GM18873 (cell line): ENCODE results near the gene FN3KRP.
A peak's percentile ranks its signal among the peaks of the same experiment; 100 is the strongest.
"Not testable (repeated sequence)": the region's sequence is repeated elsewhere in the genome, so short reads cannot be mapped to it uniquely, and the experiment has no call there.

Experiments used
- ATAC-seq: cut with Tn5 transposase; IDR thresholded peaks from one replicate; pipeline ENCODE4 v1.9.1; 2021; ENCODE audit warnings: mild to moderate bottlenecking, moderate library complexity, moderate number of reproducible peaks; ENCODE audit not compliant: unreplicated experiment, low FRiP score

The FN3KRP gene

DNA sequence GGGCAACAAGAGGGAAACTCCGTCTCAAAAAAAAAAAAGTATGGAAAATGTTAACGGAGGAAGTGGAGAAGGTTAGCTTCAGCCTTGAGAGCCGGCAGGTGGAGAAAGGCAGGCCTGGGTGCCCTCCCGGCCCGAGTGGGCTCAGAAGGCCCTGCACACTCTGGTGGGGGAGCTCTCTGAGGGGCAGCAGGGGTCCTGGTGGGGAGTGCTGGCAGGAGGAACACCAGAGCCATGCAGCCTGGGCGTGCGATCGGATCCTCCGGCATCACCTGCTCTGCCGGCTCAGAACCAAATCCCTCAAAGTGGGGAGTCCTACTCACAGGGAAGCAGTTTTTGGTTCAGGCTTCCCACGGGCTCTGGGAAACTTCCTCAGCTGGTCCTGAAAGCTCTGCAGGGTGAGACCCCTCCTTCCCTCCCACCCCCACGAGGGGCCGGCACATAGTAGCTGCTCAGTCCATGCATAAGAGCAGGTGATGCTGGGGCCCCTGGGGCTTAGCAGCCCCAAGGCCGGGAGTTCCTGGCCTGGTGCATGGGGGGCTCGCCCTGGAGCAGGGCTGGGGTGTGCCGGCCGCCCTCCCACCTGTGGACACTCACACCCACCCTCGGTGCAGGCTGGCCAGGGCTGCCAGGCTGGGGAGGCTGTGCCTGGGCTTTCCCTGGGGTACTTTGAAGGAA, 20.1 kb downstream of the FN3KRP start:
- ATAC-seq: no peak

DNA sequence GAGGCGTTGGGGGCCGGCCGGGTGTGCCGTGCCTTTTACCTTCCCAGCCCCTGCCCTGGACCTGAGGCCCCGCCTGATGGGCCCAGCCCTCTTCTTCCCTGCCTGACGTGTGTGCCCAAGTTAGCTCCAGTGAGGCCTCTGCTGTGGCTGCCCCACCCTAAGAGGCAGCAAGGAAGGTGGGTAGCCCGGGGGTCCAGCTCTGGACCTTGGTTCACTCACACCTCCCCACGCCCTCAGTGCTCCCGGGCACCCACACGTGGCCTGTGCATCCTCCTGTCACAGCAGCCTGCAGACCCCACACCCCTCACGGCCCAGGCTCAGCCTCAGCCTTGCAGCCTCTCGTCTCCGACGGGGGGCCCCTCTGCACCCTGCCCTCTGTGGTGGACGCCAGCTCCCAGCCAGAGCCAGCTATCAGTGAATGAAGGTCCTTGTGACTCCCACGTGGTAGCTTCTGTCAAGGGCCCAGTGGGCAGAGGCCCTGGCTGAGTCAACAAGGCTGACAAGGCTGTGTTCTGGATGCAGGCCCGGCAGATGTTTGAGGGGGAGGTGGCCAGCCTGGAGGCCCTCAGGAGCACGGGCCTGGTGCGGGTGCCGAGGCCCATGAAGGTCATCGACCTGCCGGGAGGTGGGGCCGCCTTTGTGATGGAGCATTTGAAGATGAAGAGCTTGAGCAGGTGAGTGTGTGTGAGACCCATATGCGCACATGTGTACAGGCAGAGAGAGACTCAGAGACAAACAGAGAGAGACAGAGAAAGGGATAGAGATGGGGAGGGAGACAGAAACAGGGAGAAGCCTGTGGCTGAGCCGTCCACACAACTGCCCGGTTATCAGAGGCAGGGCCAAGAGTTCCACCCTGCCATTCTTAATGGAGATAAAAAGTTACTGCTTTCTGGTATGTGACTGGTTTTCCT, 21.7 kb downstream of the FN3KRP start:
- ATAC-seq: no peak

DNA sequence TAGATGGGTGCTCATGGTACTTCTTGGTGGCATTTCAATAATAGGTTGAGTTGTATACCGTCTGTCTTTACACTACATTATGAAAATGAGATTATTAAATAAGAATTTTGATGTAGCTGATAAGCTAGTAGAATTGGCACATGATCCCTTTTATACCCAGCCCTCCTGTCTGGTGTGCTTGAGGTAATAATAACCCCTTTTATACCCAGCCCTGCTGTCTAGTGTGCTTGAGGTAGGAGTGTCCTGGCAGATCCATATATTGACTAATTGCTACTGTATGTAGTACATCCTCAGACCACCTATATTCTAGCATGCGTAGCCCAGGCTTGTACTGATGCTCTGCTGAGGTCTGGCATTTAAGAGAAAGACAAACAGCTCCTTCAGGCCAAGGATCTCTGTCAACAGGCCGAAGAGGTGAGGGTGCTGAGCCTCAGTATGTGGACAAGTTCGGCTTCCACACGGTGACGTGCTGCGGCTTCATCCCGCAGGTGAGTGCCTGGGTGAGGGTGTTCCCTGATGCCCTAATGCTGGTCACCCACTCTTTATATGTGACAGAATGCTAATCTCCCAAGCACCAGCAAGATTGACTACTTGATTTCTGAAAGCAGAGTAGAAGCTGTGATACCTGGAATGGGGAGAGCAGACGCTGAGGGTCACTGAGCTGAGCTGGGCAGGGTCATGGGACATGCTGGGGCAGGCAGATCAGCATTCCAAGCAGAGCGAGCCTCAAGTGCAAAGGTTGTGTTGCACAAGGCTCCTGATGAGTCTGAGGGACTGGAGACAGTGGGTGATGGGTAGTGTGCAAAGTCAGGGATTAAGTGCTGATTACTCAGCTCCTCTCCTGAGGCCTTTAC, 24.6 kb downstream of the FN3KRP start:
- no peak for ATAC-seq

DNA sequence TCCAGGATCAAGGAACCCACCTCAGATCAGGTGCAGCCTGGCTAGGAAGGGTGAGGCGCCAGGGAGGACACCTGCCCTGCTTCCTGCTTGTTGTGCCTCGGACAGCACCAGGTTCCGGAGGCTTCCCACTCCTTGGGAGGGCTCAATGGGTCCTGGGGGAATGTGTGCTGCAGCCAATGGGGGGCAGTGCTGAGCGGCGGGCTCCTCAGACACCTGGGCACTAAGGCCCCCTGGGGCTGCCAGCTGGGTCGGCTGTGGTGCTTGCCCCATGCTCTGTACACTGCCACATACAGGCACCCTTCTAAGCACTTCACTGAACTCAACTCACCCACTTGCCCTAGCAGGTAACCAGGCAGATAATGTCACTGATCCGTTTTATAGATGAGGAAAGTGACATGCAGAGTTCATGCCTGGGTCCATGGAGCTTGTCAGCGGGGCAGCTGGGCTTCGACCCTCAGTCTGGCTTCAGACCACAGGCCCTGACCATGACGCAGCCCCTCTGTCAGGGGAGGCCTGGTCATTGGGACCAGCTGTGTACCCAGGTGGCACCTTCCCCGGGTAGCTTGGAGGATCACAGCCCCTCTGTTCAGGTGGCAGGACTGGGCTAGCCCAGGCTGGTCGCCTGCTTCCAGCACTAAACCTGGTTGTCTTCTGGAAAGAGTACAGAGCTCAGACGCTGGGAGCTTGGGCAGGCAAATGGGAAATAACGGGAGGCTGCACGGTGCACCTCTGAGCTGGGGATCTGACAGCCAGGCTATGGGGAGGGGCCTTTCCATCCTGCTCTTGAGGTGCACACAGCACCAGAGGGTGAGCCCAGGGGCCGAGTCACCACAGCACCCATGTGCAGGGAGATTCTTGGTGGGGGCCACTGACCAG, 27.1 kb downstream of the FN3KRP start:
- ATAC-seq: no peak

DNA sequence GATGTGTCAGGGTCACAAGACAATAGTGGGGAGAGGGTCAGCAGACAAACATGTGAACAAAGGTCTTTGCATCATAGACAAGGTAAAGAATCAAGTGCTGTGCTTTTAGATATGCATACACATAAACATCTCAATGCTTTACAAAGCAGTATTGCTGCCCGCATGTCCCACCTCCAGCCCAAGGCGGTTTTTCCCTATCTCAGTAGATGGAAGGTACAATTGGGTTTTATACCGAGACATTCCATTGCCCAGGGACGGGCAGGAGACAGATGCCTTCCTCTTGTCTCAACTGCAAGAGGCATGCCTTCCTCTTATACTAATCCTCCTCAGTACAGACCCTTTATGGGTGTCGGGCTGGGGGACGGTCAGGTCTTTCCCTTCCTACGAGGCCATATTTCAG, 28.2 kb downstream of the FN3KRP start:
- not testable (repeated sequence) for ATAC-seq

DNA sequence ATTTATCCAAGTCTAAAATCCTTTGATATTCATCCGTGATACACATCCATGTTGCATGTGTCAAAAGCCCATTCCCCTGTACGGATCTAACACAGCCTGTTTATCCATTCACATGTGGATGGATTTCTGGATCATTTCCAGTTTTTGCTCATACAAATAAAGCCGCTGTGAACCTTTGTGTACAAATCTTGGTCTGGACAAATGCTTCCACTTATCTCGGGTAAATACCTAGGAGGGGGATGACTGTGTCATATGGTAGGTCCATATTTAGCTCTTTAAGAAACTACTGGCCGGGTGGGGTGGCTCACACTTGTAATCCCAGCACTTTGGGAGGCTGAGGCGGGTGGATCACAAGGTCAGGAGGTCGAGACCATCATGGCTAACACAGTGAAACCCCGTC, 29.0 kb downstream of the FN3KRP start:
- ATAC-seq: no peak

DNA sequence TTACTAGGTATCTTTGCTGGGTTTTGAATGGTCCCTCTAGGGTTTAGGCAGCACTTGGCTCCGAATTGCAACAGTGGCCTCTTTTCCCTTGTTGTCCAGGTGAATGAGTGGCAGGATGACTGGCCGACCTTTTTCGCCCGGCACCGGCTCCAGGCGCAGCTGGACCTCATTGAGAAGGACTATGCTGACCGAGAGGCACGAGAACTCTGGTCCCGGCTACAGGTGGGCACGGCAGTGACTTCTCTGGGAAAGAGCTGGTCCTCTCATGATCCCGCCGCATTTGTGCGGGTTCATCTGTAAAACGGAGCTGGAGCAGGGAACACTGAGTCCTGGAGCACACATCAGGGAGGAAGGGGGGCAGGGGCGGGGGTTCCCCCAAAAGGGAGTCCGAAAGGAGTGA, 32.2 kb downstream of the FN3KRP start:
- no peak for ATAC-seq

DNA sequence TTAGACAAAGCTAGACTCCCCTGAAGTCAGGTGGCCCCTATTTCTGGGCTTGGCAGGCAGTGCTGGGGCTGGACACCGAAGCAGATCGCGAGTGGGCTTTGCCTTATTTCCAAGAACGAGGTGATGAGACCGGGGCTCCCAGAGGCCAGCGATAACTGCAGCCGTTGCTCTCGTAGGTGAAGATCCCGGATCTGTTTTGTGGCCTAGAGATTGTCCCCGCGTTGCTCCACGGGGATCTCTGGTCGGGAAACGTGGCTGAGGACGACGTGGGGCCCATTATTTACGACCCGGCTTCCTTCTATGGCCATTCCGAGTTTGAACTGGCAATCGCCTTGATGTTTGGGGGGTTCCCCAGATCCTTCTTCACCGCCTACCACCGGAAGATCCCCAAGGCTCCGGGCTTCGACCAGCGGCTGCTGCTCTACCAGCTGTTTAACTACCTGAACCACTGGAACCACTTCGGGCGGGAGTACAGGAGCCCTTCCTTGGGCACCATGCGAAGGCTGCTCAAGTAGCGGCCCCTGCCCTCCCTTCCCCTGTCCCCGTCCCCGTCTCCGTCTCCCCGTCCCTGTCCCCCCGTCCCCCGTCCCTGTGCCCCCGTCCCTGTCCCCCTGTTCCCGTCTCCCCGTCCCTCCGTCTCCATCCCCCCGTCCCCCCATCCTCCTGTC, 33.9 kb downstream of the FN3KRP start:
- no peak for ATAC-seq

DNA sequence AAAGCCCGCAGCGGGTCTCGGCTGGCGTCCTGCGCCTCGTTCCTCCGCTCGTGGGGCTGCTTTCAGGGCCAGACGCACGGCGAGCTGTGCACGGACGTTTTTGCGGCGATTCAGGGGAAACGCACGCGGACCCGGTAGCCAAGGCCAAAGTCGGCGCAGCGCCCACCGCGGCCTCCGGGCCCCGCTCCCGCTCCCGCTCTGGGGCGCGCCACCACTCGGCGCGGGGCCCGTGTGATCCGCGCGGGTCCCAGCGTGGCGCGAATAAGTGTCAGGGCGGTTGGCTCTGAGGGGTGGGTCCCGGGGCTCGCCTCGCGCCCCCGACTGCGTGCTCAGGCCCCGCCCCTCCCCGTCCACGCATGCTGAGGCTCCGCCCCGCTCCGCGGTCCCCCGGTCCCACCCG, 34.7 kb downstream of the FN3KRP start:
- no peak for ATAC-seq

DNA sequence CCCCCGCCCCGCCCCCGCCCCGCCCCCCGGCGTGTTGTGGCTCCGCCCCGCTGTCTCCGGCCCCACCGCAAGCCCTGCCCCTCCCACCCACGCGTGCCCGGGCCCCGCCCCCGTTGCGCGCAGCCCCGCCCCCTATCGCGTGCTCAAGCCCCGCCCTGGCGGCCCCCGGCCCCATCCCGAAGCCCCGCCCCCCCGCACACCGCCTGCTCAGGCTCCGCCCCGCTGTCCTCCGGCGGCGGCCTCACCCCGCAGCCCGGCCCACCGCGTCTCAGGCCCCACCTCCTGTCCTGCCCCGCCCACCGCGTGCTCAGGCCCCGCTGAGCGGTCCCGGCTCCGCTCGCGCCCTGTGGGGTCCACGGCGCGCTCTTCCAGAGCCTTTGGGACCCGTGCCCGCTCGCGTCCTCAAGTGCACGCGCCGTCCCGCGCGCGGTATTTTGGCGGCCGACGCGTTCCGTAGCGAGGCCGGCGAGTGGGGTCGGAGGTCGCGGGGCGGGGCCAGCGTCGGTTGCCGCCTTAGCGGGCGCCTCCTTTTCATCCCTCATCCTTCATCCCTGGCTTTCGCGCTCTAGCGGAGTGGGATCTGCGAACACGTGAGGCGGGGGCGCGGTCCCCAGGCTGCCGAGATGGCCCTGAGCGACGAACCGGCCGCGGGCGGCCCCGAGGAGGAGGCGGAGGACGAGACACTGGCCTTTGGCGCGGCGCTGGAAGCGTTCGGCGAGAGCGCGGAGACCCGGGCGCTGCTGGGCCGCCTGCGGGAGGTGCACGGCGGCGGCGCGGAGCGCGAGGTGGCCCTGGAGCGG, 35.3 kb downstream of the FN3KRP start, which contains the start of gene TBCD:
Gene TBCD (plus strand): TSS at position 495 of the 800 bp plus-strand sequence. CDS start 129 bp downstream, at position 624.
- ATAC-seq: peak; percentile 50

DNA sequence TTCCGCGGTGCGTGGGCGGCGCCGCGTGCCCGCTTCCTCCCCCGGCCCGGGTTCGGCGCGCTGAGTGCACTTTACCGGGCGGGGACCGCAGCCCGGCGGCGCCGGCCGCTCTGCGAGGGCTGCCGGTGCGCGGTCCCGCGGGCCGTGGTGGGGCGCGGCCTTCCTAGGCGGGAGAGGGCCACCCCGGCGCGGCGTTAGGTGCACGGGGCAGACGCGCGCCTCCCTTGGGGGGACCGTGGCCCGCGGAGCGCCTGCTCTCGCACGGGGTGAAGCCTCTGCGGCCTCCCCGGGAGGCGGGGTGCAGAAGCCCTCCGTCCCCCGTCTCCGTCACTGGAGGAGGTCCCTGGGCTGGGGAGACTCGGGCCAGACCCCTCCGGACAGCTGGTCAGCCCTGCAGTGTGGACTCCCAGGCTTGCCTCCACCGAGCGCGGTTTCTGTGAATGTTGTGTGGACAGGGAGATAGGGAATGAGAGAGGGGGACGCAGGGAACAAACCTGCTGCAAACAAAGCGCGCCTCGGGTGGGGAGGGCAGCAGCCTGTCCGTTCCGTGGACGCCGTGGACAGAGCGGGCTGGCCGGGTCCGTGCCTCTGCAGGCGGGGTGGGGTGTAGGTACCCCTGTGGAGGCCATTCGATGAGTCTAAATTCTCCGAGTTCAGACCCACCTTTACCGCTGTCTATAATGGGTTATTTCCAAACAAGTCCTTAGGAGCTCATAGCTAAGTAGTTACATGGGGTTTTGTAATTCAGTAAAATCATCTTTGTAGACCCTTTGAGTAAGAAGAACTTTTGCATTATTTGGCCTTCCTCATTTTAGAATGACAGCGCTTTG, 36.1 kb downstream of the FN3KRP start:
- ATAC-seq: peak; percentile 9

DNA sequence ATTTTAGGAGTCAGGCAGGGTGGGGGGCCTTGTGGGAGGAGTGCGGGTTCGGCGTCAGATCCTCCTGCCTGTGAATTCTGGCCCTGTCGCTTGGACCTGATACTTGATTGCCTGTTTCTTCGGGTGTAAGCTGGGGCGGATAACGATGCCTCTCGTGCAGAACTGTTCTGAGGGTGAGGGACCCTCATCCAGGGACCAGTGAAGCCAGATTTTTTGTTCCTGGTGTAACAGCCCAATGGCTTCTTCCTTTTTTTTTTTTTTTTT, 36.6 kb downstream of the FN3KRP start:
- no peak for ATAC-seq

DNA sequence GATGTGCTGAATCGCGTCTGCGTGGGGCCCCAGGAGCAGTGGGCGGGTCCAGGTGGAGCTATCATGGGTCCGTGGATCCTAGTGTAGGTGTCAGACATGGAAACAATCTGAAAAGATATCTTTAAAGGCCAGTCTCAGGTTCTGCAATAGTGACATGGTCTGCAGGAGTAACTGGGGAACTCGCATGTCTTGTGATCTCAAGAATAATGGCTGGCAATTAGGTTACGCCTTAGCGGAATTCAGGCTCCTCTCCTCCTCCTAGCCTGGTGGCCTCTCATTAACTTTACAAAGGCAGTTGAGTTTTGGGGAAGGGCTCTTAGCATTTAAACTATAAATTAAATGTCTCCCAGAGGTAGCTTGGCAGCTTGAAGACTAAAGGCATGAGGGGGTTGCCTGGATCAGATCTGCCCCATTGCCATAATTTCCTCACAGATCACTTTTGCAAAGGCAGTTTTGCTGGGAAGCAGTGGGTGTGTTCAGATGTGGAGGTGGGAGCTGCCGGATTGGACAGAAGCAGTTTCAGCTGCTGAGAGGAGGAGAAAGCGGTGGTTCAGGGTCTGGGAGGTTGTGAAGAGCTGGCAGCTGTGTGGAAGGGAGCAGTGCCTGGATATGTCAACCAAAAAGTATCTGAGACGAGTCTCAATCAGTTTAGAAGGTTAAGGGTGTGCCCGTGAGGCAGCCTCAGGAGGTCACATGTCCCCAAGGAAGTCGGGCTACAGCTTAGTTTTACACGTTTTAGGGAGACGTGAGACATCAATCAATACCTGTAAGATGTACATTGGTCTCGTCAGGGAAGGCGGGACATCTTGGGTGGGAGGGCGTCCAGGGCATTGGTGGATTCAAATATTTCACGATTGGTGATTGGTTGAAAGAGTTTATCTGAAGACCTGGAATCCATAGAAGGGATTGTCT, 38.0 kb downstream of the FN3KRP start:
- ATAC-seq: no peak

DNA sequence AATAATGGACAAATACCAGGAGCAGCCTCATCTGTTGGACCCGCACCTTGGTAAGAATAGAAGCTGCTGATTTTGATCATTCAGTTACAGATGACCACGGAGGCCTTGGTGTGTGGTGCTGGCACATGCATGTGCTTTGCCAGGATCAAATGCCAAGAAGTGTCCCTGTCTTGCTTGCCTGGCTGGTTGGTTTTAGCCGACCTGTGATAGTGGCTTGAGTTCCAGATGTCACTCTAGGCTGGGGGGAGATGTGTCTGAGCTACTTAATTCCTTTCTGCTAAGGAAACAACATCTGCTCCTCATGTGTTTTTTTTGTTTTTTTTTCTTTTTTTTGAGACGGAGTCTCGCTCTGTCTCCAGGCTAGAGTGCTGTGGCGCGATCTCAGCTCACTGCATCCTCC, 39.7 kb downstream of the FN3KRP start:
- no peak for ATAC-seq

DNA sequence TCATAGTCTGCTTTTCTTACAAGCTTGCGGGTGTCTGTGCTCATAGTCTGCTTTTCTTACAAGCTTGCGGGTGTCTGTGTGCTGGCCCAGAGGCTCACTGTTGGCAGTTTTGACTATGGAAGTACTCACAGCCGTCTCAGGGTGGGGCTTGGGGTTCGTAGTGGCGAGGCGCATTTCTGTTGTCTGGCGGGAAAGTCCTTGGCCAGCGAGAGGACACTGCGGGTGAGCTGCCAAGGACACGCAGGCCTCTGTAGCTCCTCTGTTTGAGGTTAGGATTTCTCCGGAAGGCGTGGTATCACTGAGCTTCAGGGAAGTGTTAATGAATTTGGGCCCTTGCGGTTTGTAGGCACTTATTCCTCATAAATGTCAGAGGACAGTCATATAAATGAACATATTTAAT, 48.9 kb downstream of the FN3KRP start:
- ATAC-seq: no peak

DNA sequence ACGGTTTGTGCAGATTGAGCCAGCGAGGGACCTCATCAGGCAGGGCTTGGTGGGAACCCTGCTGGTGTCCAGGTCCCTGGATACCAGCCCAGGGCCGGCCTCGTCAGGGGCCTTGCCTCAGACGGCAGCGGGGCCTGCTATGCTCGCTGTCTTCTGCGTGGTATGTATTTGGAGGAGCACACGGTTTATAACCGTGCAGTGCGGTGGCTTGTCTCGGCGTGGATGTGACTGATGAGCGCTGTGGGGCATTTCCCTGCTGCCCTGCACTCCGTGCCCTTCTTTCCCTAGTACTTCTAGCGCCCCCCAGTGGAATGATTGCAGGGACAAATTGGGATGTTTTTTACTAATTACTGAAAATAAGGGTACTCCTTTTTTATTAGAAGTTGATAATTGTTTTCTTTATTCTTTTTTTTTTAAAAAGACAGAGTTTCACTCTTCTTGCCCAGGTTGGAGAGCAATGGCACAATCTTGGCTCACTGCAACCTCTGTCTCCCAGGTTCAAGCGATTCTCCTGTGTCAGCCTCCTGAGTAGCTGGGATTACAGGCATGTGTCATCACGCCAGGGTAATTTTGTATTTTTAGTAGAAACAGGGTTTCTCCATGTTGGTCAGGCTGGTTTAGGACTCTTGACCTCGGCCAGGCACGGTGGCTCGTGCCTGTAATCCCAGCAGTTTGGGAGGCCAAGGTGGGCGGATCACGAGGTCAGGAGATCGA, 50.7 kb downstream of the FN3KRP start:
- ATAC-seq: no peak
